IPS-18c (cell line): ENCODE measurements around the gene GAD2.

ENCODE experiments used
- H3K4me3 ChIP-seq: 2 replicates; pipeline ENCODE4 v1.7.0; 2013; ENCODE audit warnings: low read depth, mild to moderate bottlenecking, low read length, moderate library complexity; ENCODE audit not compliant: insufficient read depth
- H3K9me3 ChIP-seq: one replicate; pipeline ENCODE4 v1.6.1; 2013; ENCODE audit warnings: mild to moderate bottlenecking, low read length, moderate library complexity; ENCODE audit not compliant: control insufficient read depth, insufficient read depth

GAD2 gene

DNA sequence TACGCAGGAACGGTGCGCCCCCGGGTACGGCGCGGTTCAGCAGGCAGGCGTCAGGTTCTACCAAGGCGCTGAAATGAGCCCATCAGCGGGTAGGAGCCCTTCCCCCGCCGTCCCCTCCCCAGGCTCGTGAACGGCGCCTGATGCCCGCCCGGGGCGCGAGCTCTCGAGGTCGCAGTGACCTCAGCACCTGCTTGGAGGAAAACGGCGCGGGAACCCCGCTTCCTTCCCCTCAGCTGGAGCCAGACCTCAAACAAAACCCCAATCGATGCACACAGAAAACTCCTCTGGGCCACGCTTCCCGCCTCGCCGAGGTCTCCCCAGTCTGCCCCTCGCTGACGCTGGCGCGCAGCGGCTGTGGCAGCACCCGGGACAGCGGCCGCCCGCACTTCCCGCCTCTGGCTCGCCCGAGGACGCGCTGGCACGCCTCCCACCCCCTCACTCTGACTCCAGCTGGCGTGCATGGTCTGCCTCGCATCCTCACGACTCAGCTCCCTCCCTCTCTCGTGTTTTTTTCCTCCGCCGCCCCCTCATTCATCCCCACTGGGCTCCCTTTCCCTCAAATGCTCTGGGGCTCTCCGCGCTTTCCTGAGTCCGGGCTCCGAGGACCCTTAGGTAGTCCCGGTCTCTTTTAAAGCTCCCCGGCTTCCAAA lies 514 bp upstream of the GAD2 start:
- H3K4me3 ChIP-seq = peak overlapping the region; percentile 70
- H3K9me3 ChIP-seq = no peaks in the 10 kb centered on the region

DNA sequence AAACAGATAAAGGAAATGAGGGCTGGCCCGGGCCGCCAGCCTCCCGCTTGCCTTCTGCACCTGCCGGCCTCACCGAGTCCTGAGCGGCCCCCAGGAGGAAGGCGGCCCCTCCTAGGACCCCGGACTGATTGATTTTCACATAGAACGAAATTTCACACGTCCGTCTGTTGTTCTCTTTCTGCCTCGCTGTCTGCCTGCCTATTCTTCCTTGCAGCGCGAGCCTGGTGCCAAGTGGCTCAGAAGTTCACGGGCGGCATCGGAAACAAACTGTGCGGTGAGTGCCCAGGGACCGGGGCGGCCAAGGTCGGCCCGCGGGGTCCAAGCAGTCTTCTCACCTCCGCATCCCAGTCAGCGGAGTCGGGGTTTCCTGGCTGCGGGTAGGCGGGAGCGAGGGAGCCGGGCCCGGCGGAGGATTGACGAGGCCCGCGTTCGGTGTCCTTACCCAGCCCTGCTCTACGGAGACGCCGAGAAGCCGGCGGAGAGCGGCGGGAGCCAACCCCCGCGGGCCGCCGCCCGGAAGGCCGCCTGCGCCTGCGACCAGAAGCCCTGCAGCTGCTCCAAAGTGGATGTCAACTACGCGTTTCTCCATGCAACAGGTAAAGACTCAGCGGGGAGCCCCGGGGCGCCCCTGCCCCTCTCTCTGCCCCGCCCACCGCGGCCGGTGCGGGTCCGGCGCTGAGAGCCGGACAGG lies 967 bp downstream of the GAD2 start:
- Histone ChIP-seq H3K4me3 (peak overlapping the region; percentile 70), H3K9me3 (no peaks in the 10 kb centered on the region)

DNA sequence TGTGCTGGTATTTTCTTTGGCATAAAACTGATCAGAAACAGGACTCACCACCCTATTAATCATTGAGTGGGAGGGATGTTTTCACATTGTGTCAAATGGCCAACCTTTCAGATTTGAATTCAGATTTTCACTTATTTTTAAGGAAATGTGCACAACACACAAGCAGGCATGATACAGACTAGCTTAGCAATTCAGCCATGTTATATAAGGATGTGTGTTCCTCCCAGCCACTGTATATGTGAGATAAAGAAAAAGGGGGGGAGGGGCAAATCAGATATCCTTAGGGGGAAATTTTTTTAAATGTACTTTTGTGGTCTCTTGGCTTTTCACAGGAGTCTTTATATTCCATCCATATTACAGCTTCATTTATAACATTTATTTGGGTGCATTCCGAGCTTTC lies 3.1 kb downstream of the GAD2 start:
- H3K9me3 ChIP-seq = no peaks in the 10 kb centered on the region
- H3K4me3 ChIP-seq = no peak overlapping the region

DNA sequence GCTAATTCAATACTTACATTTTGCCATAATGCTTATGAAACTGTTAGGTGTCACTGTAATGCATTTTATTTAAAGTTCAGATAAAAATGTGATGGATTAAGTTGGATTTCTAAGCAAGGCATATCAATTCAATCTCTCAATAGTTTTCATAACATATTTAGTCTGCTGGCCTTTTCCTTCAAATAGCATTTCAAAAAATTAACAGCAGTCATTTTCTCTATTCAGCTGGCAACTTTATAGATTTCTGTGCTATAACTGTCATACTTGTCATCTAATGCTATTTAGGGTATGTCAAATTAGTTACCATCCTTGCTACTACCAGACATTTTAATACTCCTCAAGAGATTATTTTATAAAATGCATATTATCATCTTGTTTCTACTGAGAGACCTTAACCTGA lies 4.3 kb downstream of the GAD2 start:
- H3K9me3 ChIP-seq = no peaks in the 10 kb centered on the region

DNA sequence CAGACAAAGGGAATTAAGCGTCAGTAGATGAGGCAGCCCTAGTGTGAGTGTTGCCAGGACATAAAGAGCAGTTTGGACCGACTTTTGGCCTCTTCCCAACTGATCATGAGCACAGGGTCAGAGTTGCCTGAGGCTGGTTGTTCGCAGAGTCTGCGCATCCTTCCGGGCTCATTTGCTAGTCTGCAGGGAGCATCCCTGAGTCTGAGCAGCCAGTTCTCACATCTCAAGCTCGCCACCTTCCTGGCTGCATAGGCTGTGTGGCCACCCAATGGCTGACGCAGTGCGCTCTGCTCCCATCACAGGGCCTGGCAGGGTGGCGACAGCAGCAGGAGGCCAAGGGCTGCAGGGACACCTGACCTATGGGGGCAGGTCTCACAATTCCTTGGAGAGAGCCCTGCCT lies 5.0 kb downstream of the GAD2 start:
- H3K4me3 ChIP-seq = no peak overlapping the region
- H3K9me3 ChIP-seq = no peaks in the 10 kb centered on the region

More for the DNA sequence above, 4.3 kb downstream of the GAD2 start:
- no peak overlapping the region for H3K4me3 ChIP-seq

DNA sequence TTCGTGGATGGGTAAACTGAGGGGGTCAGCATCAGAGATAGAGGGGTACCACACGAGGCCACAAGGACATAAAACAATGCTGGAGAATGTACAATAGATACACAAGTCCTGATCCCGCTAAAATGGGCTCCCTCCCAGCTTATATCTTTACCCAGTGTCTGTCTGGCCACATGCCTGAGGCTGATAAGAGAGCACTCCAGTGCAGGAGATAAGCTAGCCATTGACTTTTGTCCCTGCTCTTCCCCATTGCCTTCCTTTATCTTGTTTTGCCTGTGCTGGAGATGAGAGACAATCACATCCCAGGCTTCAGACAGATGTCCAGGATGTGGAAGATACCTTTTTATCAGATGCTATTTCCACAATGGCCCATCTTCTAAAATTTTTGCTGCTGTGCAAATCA lies 6.0 kb downstream of the GAD2 start:
- H3K9me3 ChIP-seq = no peaks in the 10 kb centered on the region
- no peak overlapping the region for H3K4me3 ChIP-seq

DNA sequence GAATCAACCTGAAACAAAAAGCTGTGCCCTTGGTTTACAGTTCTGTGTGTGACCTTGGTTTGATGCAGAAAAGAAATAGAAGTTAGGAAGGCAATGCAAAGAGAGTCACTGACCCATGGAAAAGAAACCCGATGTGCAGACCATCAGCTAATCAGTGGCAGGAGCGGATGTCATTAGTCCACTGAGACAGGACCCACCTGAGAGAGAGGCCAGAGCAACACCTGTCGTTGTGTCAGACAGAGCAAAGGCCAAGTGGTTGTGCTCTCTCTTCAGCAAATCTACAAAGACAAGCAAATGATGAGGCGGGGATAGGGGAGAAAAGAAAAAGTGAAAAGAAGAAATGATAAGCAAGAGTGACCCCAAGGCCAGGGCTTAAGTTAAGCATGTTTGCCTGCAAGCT lies 8.7 kb downstream of the GAD2 start:
- no peaks in the 10 kb centered on the region for H3K9me3 ChIP-seq
- no peak overlapping the region for H3K4me3 ChIP-seq

DNA sequence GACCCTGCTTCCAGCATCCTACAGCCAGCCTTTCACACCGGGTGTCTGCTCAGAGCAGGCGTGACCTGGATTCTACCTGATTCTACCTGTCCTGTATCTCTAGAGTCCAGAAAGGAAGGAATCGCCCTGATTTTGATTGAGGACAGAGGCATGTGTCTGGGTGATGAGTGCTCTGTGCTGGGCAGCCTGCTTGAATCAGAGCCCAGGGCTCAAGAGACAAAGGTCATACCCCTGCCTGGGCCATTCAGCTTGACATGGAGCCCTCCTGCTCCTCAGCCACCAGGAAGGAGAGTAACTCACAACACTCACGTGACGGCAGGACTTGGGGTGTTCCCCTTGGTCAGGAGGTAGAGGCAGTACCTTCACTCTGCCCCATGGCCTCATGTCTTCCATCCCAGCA lies 11.2 kb downstream of the GAD2 start:
- no peak overlapping the region for H3K4me3 ChIP-seq
- H3K9me3 ChIP-seq = no peaks in the 10 kb centered on the region

DNA sequence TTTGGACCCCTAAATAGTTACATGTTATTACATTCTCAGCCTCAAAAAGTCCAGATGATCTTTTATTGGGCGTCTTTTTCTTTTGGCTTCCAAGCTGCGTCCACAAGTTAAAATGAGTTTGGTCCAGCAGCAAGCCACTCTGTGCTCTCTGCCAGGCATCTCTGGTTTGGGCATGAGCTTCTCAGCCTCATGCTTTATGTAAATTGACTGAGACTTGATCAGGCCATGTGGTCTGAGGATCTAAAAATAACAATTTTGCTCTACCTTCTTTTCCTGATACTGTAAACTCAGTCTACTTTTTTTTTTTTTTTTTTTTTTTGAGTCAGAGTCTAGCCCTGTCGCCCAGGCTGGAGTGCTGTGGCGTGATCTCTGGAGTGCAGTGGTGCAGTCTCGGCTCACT lies 15.6 kb downstream of the GAD2 start:
- Histone ChIP-seq H3K4me3 (no peak overlapping the region), H3K9me3 (no peaks in the 10 kb centered on the region)

DNA sequence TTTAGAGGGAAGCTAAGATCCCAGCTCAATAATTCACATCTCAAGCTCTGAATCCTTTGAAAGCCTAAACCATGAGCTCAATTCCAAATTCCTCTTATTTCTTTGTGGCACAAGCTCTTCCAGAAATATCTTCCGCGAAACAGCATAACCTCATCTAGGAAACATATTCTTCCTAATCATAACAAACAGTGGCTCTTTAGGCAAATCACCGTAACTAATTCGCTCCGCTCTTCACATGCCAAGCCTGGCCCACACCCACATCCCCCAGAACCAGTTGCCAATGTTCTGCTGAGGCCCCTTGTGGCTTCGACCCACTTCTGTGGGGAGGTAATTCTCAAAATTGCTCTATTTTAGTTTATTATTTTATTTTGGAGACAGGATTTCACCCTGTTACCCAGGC lies 19.2 kb downstream of the GAD2 start:
- Histone ChIP-seq H3K4me3 (no peak overlapping the region), H3K9me3 (no peaks in the 10 kb centered on the region)

DNA sequence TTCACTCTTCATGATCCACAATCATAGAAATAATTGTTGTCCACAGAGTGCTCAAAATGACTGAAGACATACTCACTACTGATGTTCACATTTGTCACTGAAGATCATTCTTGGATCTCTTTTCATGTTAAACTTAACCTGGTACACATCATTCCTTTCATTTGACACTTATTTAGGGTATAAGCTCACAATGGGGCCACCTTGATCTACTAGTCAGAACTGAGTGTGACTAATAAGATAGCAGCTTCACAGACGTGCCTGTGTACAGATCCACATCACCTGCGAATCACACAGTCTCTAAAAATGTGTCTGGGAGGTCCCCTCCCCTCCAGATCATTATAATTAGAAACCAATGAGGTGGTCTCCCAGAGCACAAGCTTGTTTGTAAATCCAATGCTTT lies 21.8 kb downstream of the GAD2 start:
- Histone ChIP-seq H3K4me3 (no peak overlapping the region), H3K9me3 (no peaks in the 10 kb centered on the region)

DNA sequence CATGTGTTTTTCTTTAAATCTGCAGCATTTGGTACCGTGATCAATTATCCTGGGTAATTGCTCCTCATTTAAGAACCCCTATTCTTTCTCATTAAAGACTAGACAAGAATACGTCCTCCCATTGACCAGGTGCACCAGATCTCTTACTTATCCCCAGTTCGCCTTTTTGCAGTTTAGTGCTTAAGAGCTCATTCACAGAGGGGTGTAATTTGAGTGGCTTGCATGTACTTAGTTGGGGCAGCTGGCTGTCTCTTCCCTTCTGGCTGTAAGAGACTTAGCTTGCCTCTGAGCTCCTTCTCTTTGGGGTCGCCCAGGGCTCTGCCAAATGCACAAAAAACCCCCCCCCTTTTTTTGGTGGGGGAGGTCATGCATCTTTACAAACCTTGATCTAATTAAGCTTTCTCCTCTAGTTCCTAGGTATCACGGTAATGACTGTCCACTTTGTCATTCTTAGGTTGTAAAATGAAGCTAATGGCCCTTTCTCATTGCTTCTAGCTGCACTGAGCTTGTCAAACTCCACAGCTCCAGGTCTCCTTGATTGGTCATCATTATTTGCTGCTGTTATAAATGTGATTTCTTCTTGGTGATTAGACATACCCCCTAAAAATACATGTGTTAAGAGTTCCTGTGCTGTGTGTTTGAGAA lies 26.3 kb downstream of the GAD2 start:
- H3K4me3 ChIP-seq = no peak overlapping the region
- no peaks in the 10 kb centered on the region for H3K9me3 ChIP-seq

DNA sequence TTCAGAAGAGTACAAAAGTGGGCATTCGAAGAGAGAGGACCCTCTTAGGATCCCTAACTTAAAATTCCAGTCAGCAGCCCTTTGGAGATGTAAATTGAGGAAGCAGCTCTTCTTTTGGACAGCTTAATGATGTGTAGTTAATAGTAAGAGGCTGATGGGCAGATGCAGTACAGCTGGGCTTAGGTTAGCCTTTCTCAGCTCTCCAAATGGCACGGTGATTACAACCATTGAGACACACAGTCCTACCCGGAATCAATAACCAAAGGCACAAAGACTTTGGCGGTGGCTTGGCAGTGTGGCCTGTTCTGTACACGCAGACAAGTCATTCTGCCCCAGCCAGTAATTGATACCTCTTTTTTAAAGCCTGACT lies 26.8 kb downstream of the GAD2 start:
- Histone ChIP-seq H3K4me3 (no peak overlapping the region), H3K9me3 (no peaks in the 10 kb centered on the region)

DNA sequence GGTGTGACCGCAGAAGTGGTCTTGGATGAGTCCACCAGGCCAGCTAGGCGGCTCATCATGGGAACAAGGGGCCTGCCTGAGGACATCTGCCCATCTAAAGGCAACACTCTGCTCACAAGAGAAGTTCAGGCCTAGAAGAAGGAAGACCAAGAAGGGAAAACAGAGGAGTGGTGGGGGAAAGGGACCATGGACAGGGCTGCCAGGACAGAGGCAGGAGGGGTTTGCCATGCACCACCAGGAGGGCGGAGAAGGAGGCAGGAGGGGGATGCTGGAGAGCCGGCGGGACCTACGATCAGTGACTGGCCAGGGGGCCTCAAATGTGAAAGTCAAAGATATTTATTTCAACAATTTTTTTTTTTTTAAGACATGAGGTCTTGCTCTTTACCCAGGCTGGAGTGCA lies 33.1 kb downstream of the GAD2 start:
- no peak overlapping the region for H3K4me3 ChIP-seq
- no peaks in the 10 kb centered on the region for H3K9me3 ChIP-seq

DNA sequence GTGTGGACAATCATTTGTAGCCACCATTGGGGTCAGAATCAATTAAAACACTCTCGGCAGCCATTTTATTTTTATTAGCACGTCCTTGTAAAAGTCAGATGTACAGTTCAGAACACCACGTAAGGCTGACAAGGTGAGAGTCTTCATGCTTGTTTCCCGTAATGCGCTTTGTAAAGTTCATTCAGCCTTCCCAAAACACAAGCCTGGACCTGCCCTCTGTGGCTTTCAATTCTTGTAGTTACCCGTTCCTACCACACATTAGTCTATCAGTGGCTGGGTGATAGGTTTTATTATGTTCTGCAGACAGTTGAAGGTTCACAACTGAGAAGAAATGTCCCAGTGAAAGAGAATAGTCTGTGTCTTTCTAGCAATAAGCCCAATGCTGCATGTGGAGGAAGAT lies 35.4 kb downstream of the GAD2 start:
- no peaks in the 10 kb centered on the region for H3K9me3 ChIP-seq
- H3K4me3 ChIP-seq = no peak overlapping the region

DNA sequence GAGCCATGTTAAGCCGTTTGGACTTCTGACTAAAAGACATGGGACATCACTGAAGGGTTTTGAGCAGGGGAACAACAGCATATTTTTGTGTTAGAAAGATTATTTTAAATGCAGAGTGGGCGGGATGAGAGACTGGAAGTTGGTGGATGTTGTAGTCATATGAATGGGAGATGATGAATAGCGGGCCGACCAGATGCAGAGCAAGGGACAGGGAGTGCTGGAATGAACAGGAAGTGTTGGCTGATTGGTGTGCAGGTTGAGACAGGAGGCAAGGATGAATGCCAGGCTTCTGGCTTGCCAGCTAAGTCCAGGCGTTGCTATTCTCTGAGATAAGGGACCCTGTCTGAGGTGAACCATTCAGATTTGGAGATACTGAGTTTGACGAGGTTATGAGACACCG lies 38.0 kb downstream of the GAD2 start:
- Histone ChIP-seq H3K9me3 (no peaks in the 10 kb centered on the region), H3K4me3 (no peak overlapping the region)

DNA sequence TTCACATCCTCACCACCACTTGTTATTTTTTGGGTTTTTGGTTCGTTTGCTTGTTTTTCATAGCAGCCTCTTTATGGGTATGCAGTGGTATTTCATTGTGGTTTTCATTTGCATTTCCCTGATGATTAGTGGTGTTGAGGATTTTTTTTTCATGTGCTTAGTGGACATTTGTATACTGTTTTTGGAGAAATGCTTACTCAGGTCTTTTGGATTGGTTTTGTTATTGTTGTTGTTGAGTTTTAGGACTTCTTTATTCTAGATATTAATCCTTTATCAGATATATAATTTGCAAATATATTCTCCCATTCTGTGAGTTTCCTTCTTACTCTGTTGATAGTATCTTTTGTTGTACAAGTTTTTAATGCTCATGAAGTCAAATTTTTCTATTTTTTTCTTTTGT lies 42.8 kb downstream of the GAD2 start:
- no peaks in the 10 kb centered on the region for H3K9me3 ChIP-seq
- no peak overlapping the region for H3K4me3 ChIP-seq

DNA sequence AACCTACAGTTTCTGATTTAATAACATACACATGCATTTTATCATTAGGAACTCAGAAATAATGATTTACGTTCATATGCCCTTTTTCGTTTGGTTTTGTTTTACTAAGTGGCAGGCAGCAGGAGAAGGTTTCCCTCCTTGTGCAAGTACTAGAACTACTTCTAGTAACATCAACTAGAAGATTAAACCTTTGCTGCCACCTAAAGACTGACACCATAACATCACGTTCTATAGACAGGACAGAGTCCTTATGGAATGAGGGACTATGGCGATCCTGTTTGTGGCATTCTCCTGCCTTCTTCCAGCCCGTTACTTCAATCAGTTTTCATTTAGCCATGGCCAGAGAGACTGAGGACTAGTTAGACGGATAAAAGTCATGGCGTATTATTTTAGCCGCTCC lies 53.2 kb downstream of the GAD2 start:
- no peak overlapping the region for H3K4me3 ChIP-seq
- H3K9me3 ChIP-seq = no peaks in the 10 kb centered on the region

DNA sequence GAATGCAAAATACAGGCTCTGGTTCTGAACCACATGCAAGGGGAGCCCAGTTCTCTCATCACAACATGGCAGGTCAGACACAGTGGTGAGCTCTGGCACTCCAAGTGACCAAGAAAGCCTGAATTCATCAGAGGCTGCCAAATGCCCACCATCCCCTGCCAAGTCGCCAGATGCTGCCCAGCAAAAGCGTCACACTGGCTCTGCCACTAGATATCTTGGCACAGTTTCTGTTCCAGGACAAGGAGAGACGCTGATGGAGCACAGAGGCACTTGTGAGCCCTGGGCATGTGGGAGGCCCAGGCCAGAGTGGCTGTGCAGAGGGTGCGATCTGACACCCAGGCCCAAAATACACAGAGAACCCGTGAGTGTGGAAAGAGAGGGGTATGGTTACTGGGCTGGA lies 57.8 kb downstream of the GAD2 start:
- Histone ChIP-seq H3K9me3 (no peaks in the 10 kb centered on the region), H3K4me3 (no peak overlapping the region)
